NCI-H460 (cell line): ENCODE results near the gene BRCA1. TPM values are rescaled to one million over a fixed set of nuclear protein-coding genes. Genes with fewer than 3 reads are reported as not detected.
"Not testable (repeated sequence)": the region's sequence is repeated elsewhere in the genome, so short reads cannot be mapped to it uniquely, and the experiment has no call there.

Source experiments
- DNase-seq: peaks from one replicate; pipeline ENCODE4 v3.0.0-alpha.2; 2016; ENCODE audit warnings: low read depth; ENCODE audit errors: extremely low read depth
- total RNA-seq: library from RNA; depleted of rRNA; stranded (reverse); fragments of >200 nt; shearing (Covaris generic); gene quantifications from 2 replicates; pipeline ENCODE4 v1.2.3, GENCODE V29; 2014

Gene BRCA1
- total RNA-seq, 1 experiment from 2014 or later: 42.2 TPM

GRCh38 chr17:43135454-43135819, 10.3 kb upstream of the BRCA1 start:
- DNase-seq: no peak

GRCh38 chr17:43134774-43135453, 9.8 kb upstream of the BRCA1 start:
- DNase-seq: no peak

DNA sequence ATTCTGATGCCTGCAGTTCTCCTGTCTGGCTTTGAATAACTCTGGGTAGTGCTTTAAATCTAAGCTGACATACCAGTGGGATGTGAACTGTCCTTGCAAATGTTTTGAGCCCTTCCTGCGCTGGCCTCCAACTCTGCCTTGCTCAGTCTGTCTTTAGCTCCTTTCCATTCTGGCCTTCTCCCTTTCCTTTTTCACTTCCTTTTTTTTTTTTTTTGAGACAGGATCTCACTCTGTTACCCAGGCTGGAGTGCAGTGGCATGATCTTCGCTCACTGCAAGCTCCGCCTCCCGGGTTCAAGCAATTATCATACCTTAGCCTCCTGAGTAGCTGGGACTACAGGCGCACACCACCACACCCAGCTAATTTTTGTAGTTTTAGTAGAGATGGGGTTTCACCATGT, 8.3 kb upstream of the BRCA1 start:
- DNase-seq: not testable (repeated sequence)

DNA sequence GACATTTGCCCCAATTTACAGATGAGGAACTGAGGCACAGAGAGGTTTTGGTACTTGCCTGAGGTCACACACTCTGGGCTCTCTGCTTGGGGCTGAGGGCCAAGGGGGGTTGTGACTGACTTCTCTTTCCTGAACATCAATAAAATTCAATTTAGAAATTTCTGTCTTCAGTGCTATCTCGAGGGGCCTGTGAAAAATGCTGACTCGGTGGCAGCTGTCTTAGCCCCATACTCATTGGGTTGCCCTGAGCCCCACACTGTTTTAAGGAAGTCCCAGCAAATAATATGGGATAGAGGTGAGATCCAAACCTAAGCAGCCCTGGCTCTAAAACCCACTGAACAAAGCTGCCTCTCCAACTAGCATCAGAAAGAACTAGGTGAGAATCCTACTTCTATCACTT, 7.0 kb upstream of the BRCA1 start:
- DNase-seq: no peak

DNA sequence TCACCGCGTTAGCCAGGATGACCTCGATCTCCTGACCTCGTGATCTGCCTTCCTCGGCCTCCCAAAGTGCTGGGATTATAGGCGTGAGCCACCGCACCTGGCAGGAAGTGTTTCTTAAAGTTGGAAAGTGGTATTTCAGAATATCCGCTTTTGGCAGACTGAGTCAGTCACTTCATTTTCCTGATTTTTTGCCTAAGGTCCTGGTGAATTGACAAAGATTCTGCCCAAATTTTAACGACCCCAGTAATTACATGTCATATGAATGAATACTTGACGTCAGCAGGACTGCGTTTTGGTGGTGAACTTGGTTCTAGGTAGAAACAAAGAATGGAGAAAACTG, 4.5 kb upstream of the BRCA1 start:
- no peak for DNase-seq

DNA sequence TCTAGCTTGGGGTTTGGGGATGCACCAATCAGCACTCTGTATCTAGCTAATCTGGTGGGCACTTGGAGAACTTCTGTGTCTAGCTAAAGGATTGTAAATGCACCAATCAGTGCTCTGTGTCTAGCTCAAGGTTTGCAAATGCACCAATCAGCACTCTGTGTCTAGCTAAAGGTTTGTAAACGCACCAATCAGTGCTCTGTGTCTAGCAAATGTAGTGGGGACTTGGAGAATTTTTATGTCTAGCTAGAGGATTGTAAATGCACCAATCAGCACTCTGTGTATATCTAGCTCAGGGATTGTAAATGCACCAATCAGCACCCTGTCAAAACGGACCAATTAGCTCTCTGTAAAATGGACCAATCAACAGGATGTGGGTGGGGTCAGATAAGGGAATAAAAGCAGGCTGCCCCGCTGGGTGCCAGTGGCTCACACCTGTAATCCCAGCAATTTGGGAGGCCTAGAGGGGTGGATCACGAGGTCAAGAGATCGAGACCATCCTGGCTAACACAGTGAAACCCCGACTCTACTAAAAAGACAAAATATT, 2.2 kb upstream of the BRCA1 start:
- not testable (repeated sequence) for DNase-seq

DNA sequence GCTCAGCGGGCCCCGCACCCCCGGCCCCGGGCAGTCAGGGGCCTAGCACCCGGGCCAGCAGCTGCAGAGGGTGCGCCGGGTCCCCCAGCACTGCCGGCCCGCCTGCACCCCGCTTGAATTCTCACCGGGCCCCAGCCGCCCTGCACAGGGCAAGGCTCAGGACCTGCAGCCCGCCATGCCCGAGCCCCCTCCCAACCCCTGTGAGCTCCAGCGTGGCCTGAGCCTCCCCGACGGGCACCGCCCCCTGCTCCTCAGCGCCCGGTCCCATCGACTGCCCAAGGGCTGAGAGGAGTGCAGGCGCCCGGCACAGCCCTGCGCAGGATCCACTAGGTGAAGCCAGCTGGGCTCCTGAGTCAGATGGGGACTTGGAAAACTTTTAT, 1.7 kb upstream of the BRCA1 start:
- DNase-seq: no peak

- peak; percentile 9 for DNase-seq
These were observed 1.1 kb upstream of the BRCA1 start for GRCh38 chr17:43125967-43126910.

- no peak for DNase-seq
These were observed 6.2 kb downstream of the BRCA1 start for GRCh38 chr17:43118679-43119615.

- DNase-seq: no peak
These were observed 11.0 kb downstream of the BRCA1 start for GRCh38 chr17:43114151-43114552.

DNA sequence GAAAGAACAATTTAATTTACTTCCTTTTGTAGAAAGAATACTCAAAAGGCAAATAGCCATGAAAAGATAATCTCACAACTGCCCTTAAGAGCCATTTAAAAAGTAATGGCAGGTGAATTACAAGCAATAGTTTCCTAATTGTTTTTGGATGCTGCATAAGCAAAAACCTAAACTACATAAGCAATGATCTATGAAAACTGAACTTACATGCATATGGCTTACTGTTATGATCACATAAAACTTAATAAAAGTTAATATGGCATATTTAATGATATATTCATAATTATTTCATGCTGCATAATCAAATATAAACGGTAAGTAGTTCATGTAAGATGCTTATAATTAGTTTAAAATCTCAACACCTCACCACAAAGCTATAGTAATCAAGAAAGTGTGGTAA, 18.6 kb downstream of the BRCA1 start:
- no peak for DNase-seq

GRCh38 chr17:43105146-43105545, 20.0 kb downstream of the BRCA1 start:
- no peak for DNase-seq

GRCh38 chr17:43104665-43105064, 20.5 kb downstream of the BRCA1 start:
- DNase-seq: no peak

GRCh38 chr17:43095364-43095763, 29.8 kb downstream of the BRCA1 start:
- not testable (repeated sequence) for DNase-seq

GRCh38 chr17:43094129-43094835, 30.9 kb downstream of the BRCA1 start:
- no peak for DNase-seq

GRCh38 chr17:43092901-43093300, 32.3 kb downstream of the BRCA1 start:
- no peak for DNase-seq

GRCh38 chr17:43090022-43090421, 35.1 kb downstream of the BRCA1 start:
- DNase-seq: no peak

GRCh38 chr17:43085474-43085873, 39.7 kb downstream of the BRCA1 start:
- no peak for DNase-seq

DNA sequence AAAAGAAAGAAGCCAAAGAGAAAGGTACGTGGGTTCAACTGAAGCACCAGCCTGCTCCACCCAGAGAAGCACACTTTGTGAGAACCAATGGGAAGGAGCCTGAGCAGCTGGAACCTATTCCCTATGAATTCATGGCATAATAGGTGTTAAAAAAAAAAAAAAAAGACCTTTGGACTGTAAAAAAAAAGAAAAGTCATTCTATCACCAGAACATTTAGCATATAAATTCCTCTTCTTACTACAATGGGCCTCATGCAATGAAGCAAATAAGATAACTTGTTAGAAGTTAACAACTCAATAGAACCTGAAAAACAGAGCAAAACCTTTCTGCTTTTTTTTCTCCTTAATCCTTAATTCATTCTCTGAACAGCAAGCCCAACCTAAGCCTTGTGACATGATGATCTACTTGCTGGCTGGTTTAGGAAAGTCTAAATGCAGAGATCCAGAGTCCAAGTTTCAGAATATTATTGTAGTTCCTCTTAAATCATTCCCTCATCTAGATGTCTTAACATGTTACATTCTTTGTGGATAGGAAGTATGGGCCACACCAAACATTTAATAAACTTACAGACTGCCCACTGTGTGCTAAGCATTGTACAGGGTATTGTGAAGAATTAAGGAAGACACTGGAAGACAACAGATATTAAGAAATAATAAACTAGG, 45.4 kb downstream of the BRCA1 start:
- DNase-seq: no peak

DNA sequence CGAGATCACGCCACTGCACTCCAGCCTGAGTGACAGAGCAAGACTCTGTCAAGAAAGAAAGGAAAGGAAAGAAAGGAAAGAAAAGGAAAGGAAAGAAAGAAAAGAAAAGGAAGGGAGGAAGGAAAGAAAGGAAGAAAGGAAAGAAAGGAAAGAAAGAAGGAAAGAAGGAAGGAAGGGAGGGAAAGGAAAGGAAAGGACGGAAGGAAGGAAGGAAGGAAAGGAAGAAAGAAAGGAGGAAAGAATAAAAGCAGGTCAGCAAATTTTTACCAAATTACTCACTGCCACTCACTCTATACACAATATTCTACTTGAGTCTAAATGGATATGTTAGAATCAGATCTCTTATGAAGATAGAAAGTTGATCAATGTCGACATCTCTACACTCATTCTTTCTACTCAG, 50.3 kb downstream of the BRCA1 start:
- no peak for DNase-seq
